GM12801 (cell line): Measurements from ENCODE around the gene SPEM1.

Experiments
- CTCF ChIP-seq: IDR thresholded peaks from one replicate; pipeline ENCODE4 v1.5.1; 2011; ENCODE audit warnings: control low read depth; ENCODE audit not compliant: insufficient read length; ENCODE audit errors: extremely low read depth

Gene SPEM1

GRCh38 chr17:7415784-7416183, 4.3 kb upstream of the SPEM1 start:
- no peak for TF ChIP-seq CTCF

DNA sequence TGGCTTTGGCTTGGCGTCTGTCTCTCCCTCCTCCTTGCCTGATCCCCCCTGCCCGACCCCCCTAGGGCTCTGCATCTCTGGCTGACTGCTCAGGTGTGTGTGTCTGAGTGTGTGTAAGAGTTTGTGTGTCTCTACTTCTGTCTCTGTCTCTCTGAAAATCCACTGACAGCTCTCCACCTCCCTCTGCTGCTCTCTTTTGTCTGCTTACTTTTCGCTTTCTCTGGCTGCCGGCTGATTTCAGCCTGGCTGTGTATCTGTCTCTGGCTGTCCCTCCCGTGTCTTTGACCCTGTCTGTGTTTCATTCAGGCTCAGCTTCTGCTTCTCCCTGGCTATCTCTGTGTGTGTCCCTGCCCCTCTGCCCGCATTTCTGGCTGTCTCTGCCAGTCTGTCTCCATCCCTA, 3.8 kb upstream of the SPEM1 start:
- no peak for TF ChIP-seq CTCF

- TF ChIP-seq CTCF: no peak
Measured at GRCh38 chr17:7417056-7417655, 3.0 kb upstream of the SPEM1 start.

DNA sequence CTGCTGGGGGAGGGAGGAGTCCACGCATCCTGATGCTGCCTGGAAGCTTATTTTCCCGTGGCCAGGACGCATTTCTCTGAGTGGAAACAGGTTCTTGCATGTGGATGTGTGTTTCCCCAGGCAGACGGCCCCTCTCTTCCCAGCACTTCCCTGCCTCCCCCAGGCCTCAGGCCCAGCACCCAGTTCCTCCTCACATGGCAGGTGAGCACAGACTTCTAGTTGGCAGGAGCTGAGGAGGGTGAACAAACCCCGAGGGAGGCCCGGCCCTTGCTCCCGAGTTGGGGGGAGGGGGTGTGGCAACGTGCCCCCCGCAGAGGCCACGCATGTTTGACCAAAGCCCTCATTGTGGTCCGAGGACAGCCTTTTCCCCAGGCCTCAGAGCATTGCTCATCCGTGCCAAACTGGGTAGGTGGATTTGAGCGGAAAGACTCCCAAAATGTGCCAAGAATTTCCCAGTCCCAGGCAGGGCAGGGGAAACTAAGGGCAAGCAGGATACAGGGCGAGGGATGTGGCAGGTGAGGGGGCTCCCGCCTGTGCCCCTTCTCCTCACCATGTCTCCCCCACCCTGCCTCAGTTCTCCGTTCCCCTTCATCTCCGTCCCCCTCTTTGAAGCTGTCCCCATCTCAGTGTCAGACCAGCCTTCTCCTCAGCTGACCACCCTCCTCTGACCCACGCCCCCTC, 1.5 kb upstream of the SPEM1 start:
- no peak for TF ChIP-seq CTCF

- no peak for TF ChIP-seq CTCF
Measured at GRCh38 chr17:7421186-7421585, 1.1 kb downstream of the SPEM1 start.

- TF ChIP-seq CTCF: no peak
Measured at GRCh38 chr17:7423679-7424078, 3.6 kb downstream of the SPEM1 start.

GRCh38 chr17:7425316-7425715, 5.2 kb downstream of the SPEM1 start, which contains the start of gene SPEM2:
Gene SPEM2 (plus strand): TSS chr17:7425616. CDS start chr17:7425689, 73 bp downstream.
- no peak for TF ChIP-seq CTCF
